ENCODE measurements around the gene ARHGAP12.

GRCh38 chr10:31838709-31839108, 89.9 kb downstream of the ARHGAP12 start:
- TF ChIP-seq EZH2phosphoT487 (IDR thresholded peaks at IDR 0.05; ENCODE audit: insufficient read depth, low read depth) (no peak), EZH2 (IDR thresholded peaks at IDR 0.05; ENCODE audit: insufficient read depth, poor library complexity, severe bottlenecking) (no peak)
